ENCODE results near the gene CEP170B. TPM values are rescaled to one million over a fixed set of nuclear protein-coding genes. Genes with fewer than 3 reads are reported as not detected.

The CEP170B gene
- polyA plus RNA-seq, 4 donors, result 8.9 to 21.6 (median 15.1) TPM

- DNase-seq (ENCODE audit: low read depth in 4 of 4, low spot score in 2 of 4), result no peak
Observed at GRCh38 chr14:104866451-104867370, 1.6 kb downstream of the CEP170B start.

- DNase-seq (ENCODE audit: low read depth in 4 of 4, low spot score in 2 of 4), result no peak
Observed at GRCh38 chr14:104867371-104868059, 2.4 kb downstream of the CEP170B start.

DNA sequence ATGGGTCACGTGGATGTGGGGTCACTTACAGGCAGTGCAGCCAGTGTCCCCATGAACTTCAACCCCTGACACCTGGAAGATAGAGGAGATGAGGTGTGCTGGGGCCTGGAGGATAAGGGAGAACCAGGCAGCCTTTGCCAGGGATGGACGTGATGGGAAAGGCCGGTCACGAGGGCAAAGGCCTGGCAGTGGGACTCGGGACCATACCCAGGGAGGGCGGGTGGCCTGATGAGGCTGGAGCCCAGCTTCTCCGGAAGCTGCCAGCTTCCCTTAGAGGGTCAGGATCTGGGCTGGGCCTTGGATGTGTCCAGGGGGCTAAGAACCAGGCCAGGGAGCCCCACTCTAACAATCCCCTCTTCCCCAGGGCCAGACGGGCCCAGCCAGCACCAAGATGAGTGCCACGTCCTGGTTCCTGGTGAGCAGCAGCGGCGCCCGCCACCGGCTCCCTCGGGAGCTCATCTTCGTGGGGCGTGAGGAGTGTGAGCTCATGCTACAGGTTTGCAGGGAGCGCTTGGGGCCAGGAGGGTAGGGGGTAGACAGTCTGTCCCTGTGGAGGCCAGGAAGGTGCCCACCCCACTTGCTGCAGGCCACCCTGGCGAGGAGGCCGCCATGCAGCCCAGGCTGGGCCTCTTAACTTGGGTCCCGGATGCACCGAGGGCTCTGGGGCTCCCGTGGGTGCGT lies 3.1 kb downstream of the CEP170B start:
- DNase-seq (ENCODE audit: low read depth in 4 of 4, low spot score in 2 of 4), result no peak

DNA sequence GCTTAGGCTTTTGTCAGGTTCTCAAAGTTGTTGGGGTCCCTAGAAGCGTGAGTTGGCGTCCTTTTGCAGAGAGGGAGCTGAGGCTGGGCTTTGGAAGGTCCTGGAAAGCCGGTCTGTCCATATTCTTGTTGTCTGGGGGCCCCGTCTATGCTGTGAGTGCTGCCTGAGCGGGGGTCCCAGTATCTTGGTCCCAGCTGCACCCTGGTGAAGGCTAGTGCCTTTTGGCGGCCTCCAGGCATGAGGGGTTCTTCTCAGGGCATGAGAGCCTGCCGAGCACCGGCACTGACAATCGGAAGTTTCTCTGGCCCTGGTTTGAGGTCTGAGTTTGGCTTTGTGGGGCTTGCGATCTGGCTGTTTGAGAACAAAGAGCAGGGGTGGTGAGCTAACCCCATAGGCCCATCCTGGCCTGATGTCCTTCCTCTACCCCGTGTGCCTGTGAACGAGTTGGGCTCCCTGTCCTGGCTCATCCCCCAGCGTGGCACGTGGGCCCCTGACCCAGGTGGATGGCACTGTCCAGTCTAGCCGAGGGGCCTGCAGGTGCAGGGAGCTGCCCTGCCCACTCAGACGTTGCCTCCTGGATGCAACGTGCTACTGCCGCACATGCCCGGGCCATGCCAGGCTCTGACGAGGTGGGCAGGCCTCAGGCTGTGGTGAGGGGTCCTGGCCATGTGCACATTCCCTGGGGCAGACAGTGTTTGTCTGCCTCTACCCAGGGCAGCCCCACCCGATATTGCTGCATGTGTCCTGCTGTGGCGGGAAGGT lies 3.9 kb downstream of the CEP170B start:
- no peak for DNase-seq (ENCODE audit: low read depth in 4 of 4, low spot score in 2 of 4)

DNA sequence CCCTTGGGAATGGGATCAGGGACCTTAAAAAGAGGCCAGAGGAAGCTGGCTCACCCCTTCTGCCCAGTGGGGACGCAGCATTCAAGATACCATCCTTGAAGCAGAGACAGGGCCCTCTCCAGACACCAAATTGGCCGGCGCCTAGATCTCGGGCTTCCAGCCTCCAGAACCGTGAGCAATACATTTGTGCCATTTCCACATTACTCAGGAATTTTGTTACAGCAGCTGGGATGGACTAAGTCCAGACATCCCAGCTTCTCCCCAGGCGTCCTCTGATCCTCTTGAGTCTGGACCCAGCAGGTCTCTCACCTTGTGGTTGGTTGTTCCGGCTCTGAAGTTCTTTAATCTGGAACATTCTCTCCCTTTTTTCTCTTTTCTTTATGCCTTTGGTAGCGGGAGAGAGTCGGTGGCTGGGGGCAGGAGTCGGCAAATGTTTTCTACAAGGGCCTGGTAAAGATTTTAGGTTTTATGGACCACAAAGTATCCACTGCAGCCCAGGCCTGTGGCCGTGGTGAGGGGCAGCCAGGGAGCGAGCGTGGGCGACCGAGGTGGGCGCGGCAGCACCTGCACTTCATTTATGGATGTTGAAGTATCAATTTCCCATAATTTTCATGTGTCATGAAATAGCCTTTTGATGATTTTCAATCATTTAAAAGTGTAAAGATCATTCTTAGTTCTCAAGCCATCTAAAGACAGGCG lies 4.8 kb downstream of the CEP170B start:
- DNase-seq (ENCODE audit: low read depth in 4 of 4, low spot score in 2 of 4), result no peak

GRCh38 chr14:104870368-104871144 lies 5.5 kb downstream of the CEP170B start:
- no peak for DNase-seq (ENCODE audit: low read depth in 4 of 4, low spot score in 2 of 4)

DNA sequence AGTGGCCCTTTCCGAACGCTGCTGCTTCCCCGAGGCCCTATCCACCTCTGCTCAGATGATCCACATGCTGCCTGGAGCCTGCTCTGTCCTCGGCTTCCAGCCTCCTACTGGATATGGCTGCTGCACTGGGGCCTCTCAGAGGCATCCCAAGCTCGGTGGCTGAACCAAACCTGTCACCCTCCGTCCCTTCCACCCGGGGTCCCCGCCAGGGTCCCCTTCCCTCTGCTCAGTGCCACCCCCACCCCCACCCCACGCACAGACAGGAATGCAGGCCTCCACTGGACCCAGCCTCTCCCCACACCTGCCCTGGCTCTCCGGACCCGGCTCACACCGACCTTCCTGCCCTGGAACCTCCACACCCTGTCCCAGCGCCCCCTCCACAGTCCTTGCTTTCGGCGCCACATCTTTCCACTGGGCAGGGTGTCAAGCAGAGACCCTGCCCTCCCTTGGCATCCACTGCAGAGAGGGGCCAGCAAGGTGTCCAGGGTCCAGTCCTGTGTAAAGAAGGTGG lies 6.1 kb downstream of the CEP170B start:
- no peak for DNase-seq (ENCODE audit: low read depth in 4 of 4, low spot score in 2 of 4)

DNA sequence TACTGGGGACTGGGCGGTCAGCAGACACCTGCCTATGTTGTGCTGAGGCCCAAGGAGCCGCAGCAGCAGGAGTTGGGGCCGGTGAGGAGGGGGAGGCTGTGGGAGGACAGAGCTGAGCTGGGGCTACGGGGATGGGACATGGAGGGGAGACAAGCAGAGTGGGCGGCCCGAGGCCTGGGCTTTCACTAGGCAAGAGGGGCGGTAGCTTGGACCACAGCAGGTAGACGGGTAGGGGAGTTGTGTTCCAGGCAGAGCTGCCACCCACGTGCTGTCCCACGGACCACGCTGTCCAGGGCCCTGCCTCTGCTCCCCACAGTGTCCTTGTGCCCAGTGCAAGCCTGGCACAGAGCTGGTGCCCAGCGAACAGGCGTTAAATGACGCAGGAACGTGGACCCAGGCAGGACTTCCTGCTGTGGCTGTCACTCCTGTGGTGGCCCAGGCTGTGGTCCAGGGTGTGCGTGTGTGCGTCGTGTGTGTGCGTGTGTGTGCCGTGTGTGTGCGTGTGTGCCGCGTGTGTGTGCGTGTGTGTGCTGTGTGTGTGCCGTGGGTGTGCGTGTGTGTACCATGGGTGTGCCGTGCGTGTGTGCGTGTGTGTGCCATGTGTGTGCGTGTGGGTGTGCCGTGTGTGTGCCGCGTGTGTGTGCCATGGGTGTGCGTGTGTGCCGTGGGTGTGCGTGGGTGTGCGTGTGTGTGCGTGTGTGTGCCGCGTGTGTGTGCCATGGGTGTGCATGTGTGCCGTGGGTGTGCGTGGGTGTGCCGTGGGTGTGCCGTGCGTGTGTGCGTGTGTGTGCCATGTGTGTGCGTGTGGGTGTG lies 6.8 kb downstream of the CEP170B start:
- DNase-seq (ENCODE audit: low read depth in 4 of 4, low spot score in 2 of 4), result no peak

- DNase-seq (ENCODE audit: low read depth in 4 of 4, low spot score in 2 of 4), result no peak
Observed at GRCh38 chr14:104872469-104873341, 7.6 kb downstream of the CEP170B start.

DNA sequence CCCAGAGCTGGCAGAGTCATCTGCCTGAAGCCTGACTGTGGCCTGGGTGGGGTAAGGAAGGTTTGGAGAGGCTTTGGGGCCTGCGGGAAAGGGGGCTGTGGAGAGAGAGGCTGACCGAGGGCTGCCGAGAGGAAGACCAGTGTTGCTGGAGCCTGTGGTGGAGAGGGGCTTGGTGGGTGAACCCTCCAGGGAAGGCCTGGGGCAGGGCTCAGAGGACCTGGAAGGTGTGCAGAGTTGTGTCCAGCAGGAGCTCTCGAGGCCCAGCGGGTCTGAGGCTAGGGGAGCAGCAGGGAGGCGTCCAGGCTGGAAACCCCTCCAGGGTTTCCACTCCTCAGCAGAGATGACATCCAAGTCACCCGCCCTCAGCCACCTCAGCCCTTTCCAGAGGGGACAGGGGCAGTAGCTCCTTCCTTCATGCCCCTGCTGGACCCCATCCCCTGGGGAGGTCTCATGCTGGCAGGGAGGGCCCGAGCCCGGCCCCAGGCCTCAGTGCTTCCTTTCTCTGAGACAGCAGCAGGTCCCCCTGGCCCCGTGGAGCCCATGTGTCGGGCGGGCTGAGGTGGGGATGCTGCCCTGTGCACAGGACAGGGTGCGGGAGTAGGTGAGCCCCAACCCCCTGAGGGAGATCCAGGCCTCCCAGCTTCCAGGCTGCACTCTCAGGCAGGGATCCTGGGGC lies 8.4 kb downstream of the CEP170B start:
- DNase-seq (ENCODE audit: low read depth in 4 of 4, low spot score in 2 of 4), result no peak

DNA sequence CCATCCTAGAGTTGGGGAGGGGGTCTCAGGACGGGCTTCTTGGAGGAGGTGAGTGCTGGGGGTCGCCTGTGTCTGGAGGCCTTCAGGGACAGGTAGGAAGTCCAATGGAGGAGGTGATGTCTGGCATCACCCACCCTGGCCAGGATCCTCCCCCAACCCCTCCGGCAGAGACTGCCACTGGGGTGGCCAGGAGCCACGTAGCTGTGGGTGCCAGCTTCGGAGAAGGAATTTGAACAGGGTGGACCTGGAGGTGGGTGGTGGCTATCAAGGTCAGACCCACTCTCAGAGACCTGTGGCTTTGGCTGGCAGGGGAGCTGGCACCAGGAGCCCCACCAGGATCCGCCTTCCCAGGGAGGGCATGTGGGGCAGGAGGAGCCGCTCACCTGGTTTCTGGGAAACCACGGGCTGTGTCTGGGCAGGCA lies 9.1 kb downstream of the CEP170B start:
- DNase-seq (ENCODE audit: low read depth in 4 of 4, low spot score in 2 of 4), result no peak

DNA sequence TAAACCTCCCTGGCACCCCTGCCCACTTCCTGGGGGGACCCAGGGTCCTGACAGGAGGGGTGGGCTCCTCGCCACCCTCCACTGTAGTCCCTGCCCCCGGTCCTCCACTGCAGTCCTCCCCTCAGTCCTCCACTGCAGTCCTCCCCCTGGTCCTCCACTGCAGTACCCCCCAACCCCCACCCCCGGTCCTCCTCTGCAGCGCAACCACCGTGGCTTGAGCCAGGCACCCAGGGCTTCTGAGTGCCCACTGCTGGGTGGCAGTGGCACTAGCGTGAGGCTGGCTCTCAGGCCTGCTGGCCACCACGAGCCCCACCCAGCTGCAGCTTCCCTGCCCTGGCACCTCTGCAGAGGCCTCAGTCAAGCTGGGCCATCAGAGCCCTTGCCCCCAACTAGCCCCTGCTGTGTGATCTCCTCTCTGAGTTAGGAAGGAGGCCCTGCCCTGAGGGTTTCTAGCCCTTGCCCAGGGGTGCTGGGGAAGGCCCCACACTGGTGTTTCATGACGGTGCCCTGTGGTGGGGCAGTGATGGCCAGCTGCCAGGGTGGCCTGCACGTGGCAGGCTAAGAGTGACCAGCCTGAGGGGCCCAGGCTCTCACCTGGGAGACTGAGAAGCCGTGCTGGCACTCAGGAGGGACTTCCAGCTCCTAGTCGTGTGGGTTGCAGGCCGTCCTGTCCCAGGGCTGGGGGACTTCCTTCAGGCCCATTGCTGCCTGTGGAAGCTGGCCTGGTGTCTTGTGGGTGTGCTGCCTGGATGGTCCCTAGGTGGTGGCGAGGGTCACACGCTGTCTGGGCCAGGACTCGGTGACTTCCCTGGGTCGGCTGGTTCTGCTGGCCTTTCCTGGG lies 9.7 kb downstream of the CEP170B start:
- no peak for DNase-seq (ENCODE audit: low read depth in 4 of 4, low spot score in 2 of 4)

GRCh38 chr14:104875412-104875751 lies 10.3 kb downstream of the CEP170B start:
- no peak for DNase-seq (ENCODE audit: low read depth in 4 of 4, low spot score in 2 of 4)

DNA sequence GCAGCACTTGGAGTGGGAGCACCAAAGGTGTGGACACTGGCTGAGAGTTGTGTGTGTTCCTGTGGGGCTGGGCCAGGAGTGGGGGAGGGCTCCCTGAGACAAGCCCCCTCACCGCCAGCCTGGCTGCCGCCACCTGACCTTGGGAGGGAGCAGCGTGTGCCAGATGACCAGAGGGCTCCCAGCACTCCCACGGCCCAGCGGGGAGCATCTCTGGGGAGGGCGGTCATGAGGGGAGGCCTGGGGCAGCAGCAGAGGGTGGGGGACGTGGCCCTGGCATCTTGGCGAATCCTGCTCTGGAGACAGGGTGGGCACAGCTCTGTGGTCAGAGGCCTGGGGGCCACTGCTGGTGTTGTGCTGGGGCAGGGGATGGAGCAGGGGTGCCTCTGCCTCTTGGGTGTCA lies 10.7 kb downstream of the CEP170B start:
- DNase-seq (ENCODE audit: low read depth in 4 of 4, low spot score in 2 of 4), result no peak

- no peak for DNase-seq (ENCODE audit: low read depth in 4 of 4, low spot score in 2 of 4)
Observed at GRCh38 chr14:104876251-104876699, 11.2 kb downstream of the CEP170B start.
